ENCODE data around the gene USP48. TPM values are rescaled to one million over a fixed set of nuclear protein-coding genes. Genes with fewer than 3 reads are reported as not detected.

USP48 gene
- total RNA-seq, 1 donor from 2014 or later: 78.7 TPM

- H3K27me3 Mint-ChIP-seq (ENCODE audit: unreplicated experiment): peaks cover 11% of the 10 kb centered on the region
- no peak overlapping the region for H3K4me3 Mint-ChIP-seq (ENCODE audit: unreplicated experiment)
- no peaks in the 10 kb centered on the region for H3K36me3 Mint-ChIP-seq (ENCODE audit: unreplicated experiment)
- H3K9me3 Mint-ChIP-seq (ENCODE audit: unreplicated experiment): peaks cover 10% of the 10 kb centered on the region
- DNase-seq: no peak
- H3K4me1 Mint-ChIP-seq (ENCODE audit: low read depth, unreplicated experiment): peaks cover 17% of the 10 kb centered on the region
- H3K27ac Mint-ChIP-seq (ENCODE audit: unreplicated experiment): no peak overlapping the region
- no peak for TF ChIP-seq CTCF (IDR thresholded peaks at IDR 0.05; ENCODE audit: partially characterized antibody, unreplicated experiment)
Observed at GRCh38 chr1:21664806-21665588, 118.0 kb downstream of the USP48 start.

- peaks cover 16% of the 10 kb centered on the region for H3K27me3 Mint-ChIP-seq (ENCODE audit: unreplicated experiment)
- peaks cover 17% of the 10 kb centered on the region for H3K4me1 Mint-ChIP-seq (ENCODE audit: low read depth, unreplicated experiment)
- H3K27ac Mint-ChIP-seq (ENCODE audit: unreplicated experiment): peak overlapping the region; percentile 82
- no peak for TF ChIP-seq CTCF (IDR thresholded peaks at IDR 0.05; ENCODE audit: partially characterized antibody, unreplicated experiment)
- H3K9me3 Mint-ChIP-seq (ENCODE audit: unreplicated experiment): peaks cover 10% of the 10 kb centered on the region
- H3K36me3 Mint-ChIP-seq (ENCODE audit: unreplicated experiment): no peaks in the 10 kb centered on the region
- no peak for DNase-seq
- H3K4me3 Mint-ChIP-seq (ENCODE audit: unreplicated experiment): no peak overlapping the region
Observed at GRCh38 chr1:21663951-21664805, 118.8 kb downstream of the USP48 start.

GRCh38 chr1:21663248-21663950 lies 119.5 kb downstream of the USP48 start:
- Mint-ChIP-seq H3K36me3 (ENCODE audit: unreplicated experiment) (no peaks in the 10 kb centered on the region), H3K4me3 (ENCODE audit: unreplicated experiment) (no peak overlapping the region), H3K4me1 (ENCODE audit: low read depth, unreplicated experiment) (peaks cover 17% of the 10 kb centered on the region), H3K9me3 (ENCODE audit: unreplicated experiment) (peaks cover 10% of the 10 kb centered on the region), H3K27ac (ENCODE audit: unreplicated experiment) (no peak overlapping the region), H3K27me3 (ENCODE audit: unreplicated experiment) (peaks cover 16% of the 10 kb centered on the region)
- no peak for DNase-seq
- no peak for TF ChIP-seq CTCF (IDR thresholded peaks at IDR 0.05; ENCODE audit: partially characterized antibody, unreplicated experiment)

GRCh38 chr1:21662426-21663247 lies 120.3 kb downstream of the USP48 start:
- Mint-ChIP-seq H3K27ac (ENCODE audit: unreplicated experiment) (no peak overlapping the region), H3K9me3 (ENCODE audit: unreplicated experiment) (peaks cover 9% of the 10 kb centered on the region), H3K4me3 (ENCODE audit: unreplicated experiment) (no peak overlapping the region), H3K4me1 (ENCODE audit: low read depth, unreplicated experiment) (peaks cover 15% of the 10 kb centered on the region), H3K27me3 (ENCODE audit: unreplicated experiment) (peaks cover 15% of the 10 kb centered on the region), H3K36me3 (ENCODE audit: unreplicated experiment) (no peaks in the 10 kb centered on the region)
- DNase-seq: no peak
- TF ChIP-seq CTCF (IDR thresholded peaks at IDR 0.05; ENCODE audit: partially characterized antibody, unreplicated experiment): no peak
